Measurements from ENCODE around the gene PLXNB3.

GRCh38 chrX:153717445-153717844 lies 46.6 kb upstream of the PLXNB3 start:
- TF ChIP-seq, protein P1, sequence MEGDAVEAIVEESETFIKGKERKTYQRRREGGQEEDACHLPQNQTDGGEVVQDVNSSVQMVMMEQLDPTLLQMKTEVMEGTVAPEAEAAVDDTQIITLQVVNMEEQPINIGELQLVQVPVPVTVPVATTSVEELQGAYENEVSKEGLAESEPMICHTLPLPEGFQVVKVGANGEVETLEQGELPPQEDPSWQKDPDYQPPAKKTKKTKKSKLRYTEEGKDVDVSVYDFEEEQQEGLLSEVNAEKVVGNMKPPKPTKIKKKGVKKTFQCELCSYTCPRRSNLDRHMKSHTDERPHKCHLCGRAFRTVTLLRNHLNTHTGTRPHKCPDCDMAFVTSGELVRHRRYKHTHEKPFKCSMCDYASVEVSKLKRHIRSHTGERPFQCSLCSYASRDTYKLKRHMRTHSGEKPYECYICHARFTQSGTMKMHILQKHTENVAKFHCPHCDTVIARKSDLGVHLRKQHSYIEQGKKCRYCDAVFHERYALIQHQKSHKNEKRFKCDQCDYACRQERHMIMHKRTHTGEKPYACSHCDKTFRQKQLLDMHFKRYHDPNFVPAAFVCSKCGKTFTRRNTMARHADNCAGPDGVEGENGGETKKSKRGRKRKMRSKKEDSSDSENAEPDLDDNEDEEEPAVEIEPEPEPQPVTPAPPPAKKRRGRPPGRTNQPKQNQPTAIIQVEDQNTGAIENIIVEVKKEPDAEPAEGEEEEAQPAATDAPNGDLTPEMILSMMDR (conservative IDR thresholded peaks at IDR 0.05), result no peak
- no peak for TF ChIP-seq EZH2 (IDR thresholded peaks at IDR 0.05; ENCODE audit: low read depth)
